ENCODE results near the gene ABCB9. TPM values are rescaled to one million over a fixed set of nuclear protein-coding genes. Genes with fewer than 3 reads are reported as not detected.

Gene ABCB9
- total and polyA plus RNA-seq, 2 experiments from 2014 or later: 1.2 to 7.0 TPM

DNA sequence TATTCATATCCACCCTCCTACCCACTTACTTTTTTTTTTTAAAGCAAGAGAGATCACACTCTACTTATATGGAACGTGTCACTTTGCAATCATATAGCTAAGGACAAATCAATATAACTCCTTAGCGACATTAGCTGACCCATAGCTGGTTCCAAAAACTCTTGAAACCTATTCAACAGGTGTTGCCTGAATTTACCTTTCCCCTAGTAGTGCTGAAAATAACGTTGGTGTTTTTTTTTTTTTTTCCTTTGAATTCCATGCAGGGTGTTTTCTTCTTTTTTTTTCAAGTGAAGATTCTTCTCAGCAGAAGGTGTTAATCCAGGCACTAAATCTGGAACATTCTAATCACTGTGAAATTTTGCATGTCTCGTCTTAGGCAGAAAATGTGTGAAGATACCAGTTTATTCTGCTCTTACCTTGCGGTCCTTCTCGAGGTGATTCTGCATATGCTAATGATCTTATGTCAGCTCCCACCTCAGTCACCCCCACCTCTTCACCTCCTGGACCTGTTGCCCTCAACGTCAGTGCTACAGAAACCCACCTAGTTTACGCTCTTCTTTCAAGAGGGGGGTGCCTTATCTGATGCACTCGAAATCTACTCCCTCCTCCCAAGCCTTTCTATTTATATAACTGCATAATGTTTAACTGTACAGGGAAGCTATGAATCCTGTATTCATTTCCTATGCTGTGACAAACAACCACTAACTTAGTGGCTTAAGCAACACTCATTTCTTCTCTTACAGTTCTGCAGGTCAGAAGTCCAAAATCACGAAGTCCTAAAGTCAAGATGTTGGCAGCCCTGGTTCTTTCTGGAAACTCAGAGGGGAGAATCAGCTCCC, 63.2 kb downstream of the ABCB9 start (continued):
- TF ChIP-seq CREB1 (CRISPR knock-in tag; IDR thresholded peaks at IDR 0.05; ENCODE audit: low read depth) (no peak), POLR2AphosphoS5 (IDR thresholded peaks at IDR 0.05; ENCODE audit: low read depth) (no peak), ZNF331 (CRISPR knock-in tag; IDR thresholded peaks at IDR 0.05; ENCODE audit: low read depth) (no peak), EZH2 (IDR thresholded peaks at IDR 0.05; ENCODE audit: low read depth, unreplicated experiment) (no peak), ZNF114 (CRISPR knock-in tag; IDR thresholded peaks at IDR 0.05) (no peak), NANOG (IDR thresholded peaks at IDR 0.05; ENCODE audit: borderline replicate concordance) (no peak), EZH2phosphoT487 (IDR thresholded peaks at IDR 0.05; ENCODE audit: unreplicated experiment) (no peak)
- TF ChIP-seq, protein P1, sequence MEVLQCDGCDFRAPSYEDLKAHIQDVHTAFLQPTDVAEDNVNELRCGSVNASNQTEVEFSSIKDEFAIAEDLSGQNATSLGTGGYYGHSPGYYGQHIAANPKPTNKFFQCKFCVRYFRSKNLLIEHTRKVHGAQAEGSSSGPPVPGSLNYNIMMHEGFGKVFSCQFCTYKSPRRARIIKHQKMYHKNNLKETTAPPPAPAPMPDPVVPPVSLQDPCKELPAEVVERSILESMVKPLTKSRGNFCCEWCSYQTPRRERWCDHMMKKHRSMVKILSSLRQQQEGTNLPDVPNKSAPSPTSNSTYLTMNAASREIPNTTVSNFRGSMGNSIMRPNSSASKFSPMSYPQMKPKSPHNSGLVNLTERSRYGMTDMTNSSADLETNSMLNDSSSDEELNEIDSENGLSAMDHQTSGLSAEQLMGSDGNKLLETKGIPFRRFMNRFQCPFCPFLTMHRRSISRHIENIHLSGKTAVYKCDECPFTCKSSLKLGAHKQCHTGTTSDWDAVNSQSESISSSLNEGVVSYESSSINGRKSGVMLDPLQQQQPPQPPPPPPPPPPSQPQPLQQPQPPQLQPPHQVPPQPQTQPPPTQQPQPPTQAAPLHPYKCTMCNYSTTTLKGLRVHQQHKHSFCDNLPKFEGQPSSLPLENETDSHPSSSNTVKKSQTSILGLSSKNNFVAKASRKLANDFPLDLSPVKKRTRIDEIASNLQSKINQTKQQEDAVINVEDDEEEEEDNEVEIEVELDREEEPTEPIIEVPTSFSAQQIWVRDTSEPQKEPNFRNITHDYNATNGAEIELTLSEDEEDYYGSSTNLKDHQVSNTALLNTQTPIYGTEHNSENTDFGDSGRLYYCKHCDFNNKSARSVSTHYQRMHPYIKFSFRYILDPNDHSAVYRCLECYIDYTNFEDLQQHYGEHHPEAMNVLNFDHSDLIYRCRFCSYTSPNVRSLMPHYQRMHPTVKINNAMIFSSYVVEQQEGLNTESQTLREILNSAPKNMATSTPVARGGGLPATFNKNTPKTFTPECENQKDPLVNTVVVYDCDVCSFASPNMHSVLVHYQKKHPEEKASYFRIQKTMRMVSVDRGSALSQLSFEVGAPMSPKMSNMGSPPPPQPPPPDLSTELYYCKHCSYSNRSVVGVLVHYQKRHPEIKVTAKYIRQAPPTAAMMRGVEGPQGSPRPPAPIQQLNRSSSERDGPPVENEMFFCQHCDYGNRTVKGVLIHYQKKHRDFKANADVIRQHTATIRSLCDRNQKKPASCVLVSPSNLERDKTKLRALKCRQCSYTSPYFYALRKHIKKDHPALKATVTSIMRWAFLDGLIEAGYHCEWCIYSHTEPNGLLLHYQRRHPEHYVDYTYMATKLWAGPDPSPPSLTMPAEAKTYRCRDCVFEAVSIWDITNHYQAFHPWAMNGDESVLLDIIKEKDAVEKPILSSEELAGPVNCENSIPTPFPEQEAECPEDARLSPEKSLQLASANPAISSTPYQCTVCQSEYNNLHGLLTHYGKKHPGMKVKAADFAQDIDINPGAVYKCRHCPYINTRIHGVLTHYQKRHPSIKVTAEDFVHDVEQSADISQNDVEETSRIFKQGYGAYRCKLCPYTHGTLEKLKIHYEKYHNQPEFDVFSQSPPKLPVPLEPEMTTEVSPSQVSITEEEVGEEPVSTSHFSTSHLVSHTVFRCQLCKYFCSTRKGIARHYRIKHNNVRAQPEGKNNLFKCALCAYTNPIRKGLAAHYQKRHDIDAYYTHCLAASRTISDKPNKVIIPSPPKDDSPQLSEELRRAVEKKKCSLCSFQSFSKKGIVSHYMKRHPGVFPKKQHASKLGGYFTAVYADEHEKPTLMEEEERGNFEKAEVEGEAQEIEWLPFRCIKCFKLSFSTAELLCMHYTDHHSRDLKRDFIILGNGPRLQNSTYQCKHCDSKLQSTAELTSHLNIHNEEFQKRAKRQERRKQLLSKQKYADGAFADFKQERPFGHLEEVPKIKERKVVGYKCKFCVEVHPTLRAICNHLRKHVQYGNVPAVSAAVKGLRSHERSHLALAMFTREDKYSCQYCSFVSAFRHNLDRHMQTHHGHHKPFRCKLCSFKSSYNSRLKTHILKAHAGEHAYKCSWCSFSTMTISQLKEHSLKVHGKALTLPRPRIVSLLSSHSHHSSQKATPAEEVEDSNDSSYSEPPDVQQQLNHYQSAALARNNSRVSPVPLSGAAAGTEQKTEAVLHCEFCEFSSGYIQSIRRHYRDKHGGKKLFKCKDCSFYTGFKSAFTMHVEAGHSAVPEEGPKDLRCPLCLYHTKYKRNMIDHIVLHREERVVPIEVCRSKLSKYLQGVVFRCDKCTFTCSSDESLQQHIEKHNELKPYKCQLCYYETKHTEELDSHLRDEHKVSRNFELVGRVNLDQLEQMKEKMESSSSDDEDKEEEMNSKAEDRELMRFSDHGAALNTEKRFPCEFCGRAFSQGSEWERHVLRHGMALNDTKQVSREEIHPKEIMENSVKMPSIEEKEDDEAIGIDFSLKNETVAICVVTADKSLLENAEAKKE (CRISPR knock-in tag; IDR thresholded peaks at IDR 0.05): no peak

DNA sequence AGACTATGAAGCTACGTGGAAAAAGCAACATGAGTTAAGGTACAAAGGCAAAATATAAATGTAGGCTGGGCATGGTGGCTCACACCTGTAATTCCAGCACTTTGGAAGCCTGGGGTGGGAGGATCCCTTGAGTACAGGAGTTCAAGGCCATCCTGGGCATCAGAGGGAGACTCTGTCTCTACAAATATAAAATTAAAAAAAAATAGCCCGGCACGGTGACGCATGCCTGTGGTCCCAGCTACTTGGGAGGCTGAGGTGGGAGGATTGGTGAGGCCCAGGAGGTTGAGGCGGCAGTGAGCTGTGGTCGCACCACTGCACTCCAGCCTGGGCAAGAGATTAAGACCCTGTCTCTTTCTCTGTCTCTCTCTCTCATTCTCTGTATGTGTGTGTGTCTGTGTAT, 66.4 kb downstream of the ABCB9 start:
- H3K27me3 ChIP-seq (ENCODE audit: insufficient read depth): peaks cover 33% of the 10 kb centered on the region
- peaks cover 8% of the 10 kb centered on the region for H3K4me1 ChIP-seq (ENCODE audit: insufficient read depth)
- H3K4me3 ChIP-seq: no peak overlapping the region
- H3K9me3 Mint-ChIP-seq: peaks cover 9% of the 10 kb centered on the region; the same call in 2 of the 3 replicates
- H3K9me2 ChIP-seq (ENCODE audit: insufficient read depth): no peaks in the 10 kb centered on the region
- no peaks in the 10 kb centered on the region for H3K36me3 Mint-ChIP-seq (ENCODE audit: low read depth)
- no peak overlapping the region for H3K27ac Mint-ChIP-seq
- peaks cover 19% of the 10 kb centered on the region for H3K4me1 Mint-ChIP-seq
- H3K4me2 ChIP-seq: no peak overlapping the region
- peaks cover 8% of the 10 kb centered on the region; the same call in 1 of the 2 replicates for H3K79me2 ChIP-seq (replicated peaks; ENCODE audit: insufficient read depth)
- ATAC-seq (no peak), DNase-seq (ENCODE audit: low spot score) (no peak)
- H3K4me3 Mint-ChIP-seq: no peak overlapping the region
- H3K27ac ChIP-seq (ENCODE audit: low read depth): no peak overlapping the region
- H3K27me3 Mint-ChIP-seq (ENCODE audit: insufficient read depth, low read depth, poor library complexity): peaks cover 20% of the 10 kb centered on the region
- H2AFZ ChIP-seq: no peak overlapping the region
- no peaks in the 10 kb centered on the region; the same call in 1 of the 2 replicates for H4K20me1 ChIP-seq (replicated peaks; ENCODE audit: insufficient read depth)
- H3F3A ChIP-seq (replicated peaks; ENCODE audit: low read depth): no peaks in the 10 kb centered on the region
- no peaks in the 10 kb centered on the region for H3K36me3 ChIP-seq (ENCODE audit: insufficient read depth)
- TF ChIP-seq ZNF331 (CRISPR knock-in tag; IDR thresholded peaks at IDR 0.05; ENCODE audit: low read depth) (no peak), POLR2AphosphoS5 (IDR thresholded peaks at IDR 0.05; ENCODE audit: low read depth) (no peak)
